Heart right ventricle (tissue), 16 donors: ENCODE results near the gene MLANA. TPM values are rescaled to one million over a fixed set of nuclear protein-coding genes. Genes with fewer than 3 reads are reported as not detected.

Source experiments
- ATAC-seq, 8 donors: fragments of 200-7000 bp; cut with Tn5 transposase; one replicate each; pipeline ENCODE4 v1.9.1; 2020; ENCODE audit warnings: mild to moderate bottlenecking in 8 of 8, moderate library complexity in 8 of 8, moderate number of reproducible peaks in 1 of 8
- DNase-seq, 2 donors: peaks; one replicate each; pipeline ENCODE4 v3.0.0-alpha.2; 2020
- H3K27ac ChIP-seq, 10 donors: fragments of 200-600 bp; sonication (generic) in 2 of 10; one replicate each; pipeline versions ENCODE4 v1.5.0 to v1.8.0; 2020 to 2022; ENCODE audit warnings: mild to moderate bottlenecking in 3 of 10
- H3K27me3 ChIP-seq, 7 donors: fragments of 200-600 bp; one replicate each; pipeline ENCODE4 v1.8.0; 2021 to 2022; ENCODE audit warnings: mild to moderate bottlenecking in 2 of 7
- H3K36me3 ChIP-seq, 9 donors: fragments of 200-600 bp; sonication (generic) in 1 of 9; one replicate each; pipeline versions ENCODE4 v1.5.0 to v1.8.0; 2020 to 2022; ENCODE audit warnings: mild to moderate bottlenecking in 2 of 9
- H3K4me1 ChIP-seq, 9 donors: fragments of 200-600 bp; sonication (generic) in 1 of 9; one replicate each; pipeline versions ENCODE4 v1.5.0 to v1.8.0; 2020 to 2022; ENCODE audit warnings: mild to moderate bottlenecking in 4 of 9
- H3K4me3 ChIP-seq, 10 donors: fragments of 200-600 bp; sonication (generic) in 2 of 10; one replicate each; pipeline versions ENCODE4 v1.5.0 to v1.8.0; 2020 to 2022; ENCODE audit warnings: mild to moderate bottlenecking in 7 of 10, moderate library complexity in 2 of 10
- H3K9me3 ChIP-seq, 11 donors: fragments of 200-600 bp in 10 of 11; sonication (generic) in 2 of 11; one replicate each; pipeline versions ENCODE4 v1.5.0 to v1.8.0; 2013 to 2022; ENCODE audit warnings: mild to moderate bottlenecking in 2 of 11, control low read depth in 1 of 11, moderate library complexity in 1 of 11
- WGBS, 2 donors: extraction: QIAGEN DNeasy Blood & Tissue Kit; methylation state at CpG; one replicate each; pipeline ENCODE4 v1.1.7; 2013; ENCODE audit warnings: inconsistent platforms in 1 of 2; 5-methylcytosine and 5-hydroxymethylcytosine counted together
- intact Hi-C, 10 donors: fragments of 100-400 bp; cut with DNase I; formaldehyde crosslinking; loops; one replicate each; pipeline versions ENCODE4 v1.11.1 to v1.14.2; 2022
- polyA plus RNA-seq, 2 donors: library from polyadenylated mRNA; stranded (reverse); fragments of 200-250 nt; gene quantifications; one replicate each; pipeline ENCODE4 v1.2.3, GENCODE V29; 2013
- total RNA-seq, 10 donors: library from RNA; stranded (reverse); fragmentation: NEBNext Ultra II Directional in 3 of 10; extraction: Animal tissue kit (Norgen Biotek cat#: 25700) in 3 of 10; gene quantifications; one replicate each; pipeline versions ENCODE4 v1.2.1 to v1.2.4, GENCODE V29; 2021 to 2023
- TF ChIP-seq, protein P1 (sequence below), 9 donors: fragments of 200-600 bp; sonication (generic) in 2 of 9; IDR thresholded peaks; one replicate each; pipeline versions ENCODE4 v1.5.0 to v1.8.0; 2021 to 2022; ENCODE audit warnings: antibody characterized with exemption in 9 of 9, mild to moderate bottlenecking in 5 of 9, moderate library complexity in 1 of 9
- donor health status: Arrhythmogenic right ventricular cardiomyopathy.
- donor health status: ischemic (EF 13 %, LVEDD 7.1; RV severe dilation, severe dysfunction).
- donor health status: healthy with polysubstance abuse.
- donor health status: DM: no; HTN: yes; CAD: no.
- donor health status: DM: no; HTN: no; CAD: no.
- donor health status: ischemic (EF 25% LVEDD 6.9; RV normal size, moderate dysfunction).
- donor health status: ischemic (EF 25% LVEDD 5.7; RV mildly dilated, moderate dysfunction).
- donor health status: healthy.
- donor health status: DM: yes; HTN: yes; CAD: no.
- donor health status: Ischemic cardiomyopathy.
- donor health status: ischemic (EF 35%, LVEDD 5.7; RV mildly dilated, moderate dysfunction).
- donor health status: nonischemic (EF 11% LVEDD 7.7; RV severe dilation, severe dysfunction).
- donor health status: DM: yes; HTN: yes; CAD: no.
- donor health status: PGD.
- donor health status: ischemic (EF 29% LVEDD 5.4; RV normal size, mild dysfunction).
- donor health status: nonischemic (EF 23%, LVEDD 6.1; RV moderate dilation, normal function).

The MLANA gene
- total and polyA plus RNA-seq, 12 donors = not detected

DNA sequence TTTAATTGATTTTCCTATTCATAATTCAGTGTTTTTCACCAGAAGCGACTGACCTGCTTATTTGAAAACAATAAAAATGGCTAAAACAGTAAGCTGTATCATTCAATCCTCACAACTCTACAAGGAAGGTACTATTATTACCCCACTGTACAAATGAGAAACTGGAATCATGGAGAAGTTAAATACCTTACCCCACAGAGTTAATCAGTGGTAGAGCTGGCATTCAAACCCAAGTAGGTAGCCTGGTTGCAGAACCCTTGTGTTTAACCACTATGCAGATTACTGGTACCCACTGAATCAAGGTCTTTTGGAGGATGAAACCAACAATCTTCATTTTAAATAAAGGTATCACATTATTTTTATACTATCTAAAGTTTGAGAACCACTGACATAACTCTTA, 59.6 kb downstream of the MLANA start:
- Histone ChIP-seq H3K27ac (no peak overlapping the region), H3K9me3 (no peaks in the 10 kb centered on the region), H3K36me3 (peaks cover 0 to 6% (median 0%) of the 10 kb centered on the region in 9 donors), H3K4me1 (peaks cover 0 to 37% (median 22%) of the 10 kb centered on the region in 9 donors), H3K4me3 (no peak overlapping the region), H3K27me3 (no peaks in the 10 kb centered on the region)
- ATAC-seq (no peak), DNase-seq (no peak)
- WGBS, 2 donors = 96 to 98% methylated on average over 1 of the region's 1 CpG
- TF ChIP-seq, protein P1, sequence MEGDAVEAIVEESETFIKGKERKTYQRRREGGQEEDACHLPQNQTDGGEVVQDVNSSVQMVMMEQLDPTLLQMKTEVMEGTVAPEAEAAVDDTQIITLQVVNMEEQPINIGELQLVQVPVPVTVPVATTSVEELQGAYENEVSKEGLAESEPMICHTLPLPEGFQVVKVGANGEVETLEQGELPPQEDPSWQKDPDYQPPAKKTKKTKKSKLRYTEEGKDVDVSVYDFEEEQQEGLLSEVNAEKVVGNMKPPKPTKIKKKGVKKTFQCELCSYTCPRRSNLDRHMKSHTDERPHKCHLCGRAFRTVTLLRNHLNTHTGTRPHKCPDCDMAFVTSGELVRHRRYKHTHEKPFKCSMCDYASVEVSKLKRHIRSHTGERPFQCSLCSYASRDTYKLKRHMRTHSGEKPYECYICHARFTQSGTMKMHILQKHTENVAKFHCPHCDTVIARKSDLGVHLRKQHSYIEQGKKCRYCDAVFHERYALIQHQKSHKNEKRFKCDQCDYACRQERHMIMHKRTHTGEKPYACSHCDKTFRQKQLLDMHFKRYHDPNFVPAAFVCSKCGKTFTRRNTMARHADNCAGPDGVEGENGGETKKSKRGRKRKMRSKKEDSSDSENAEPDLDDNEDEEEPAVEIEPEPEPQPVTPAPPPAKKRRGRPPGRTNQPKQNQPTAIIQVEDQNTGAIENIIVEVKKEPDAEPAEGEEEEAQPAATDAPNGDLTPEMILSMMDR (IDR thresholded peaks at IDR 0.05) = no peak
- intact Hi-C loops = loop anchor here in 1 of 10 donors (10.0 kb wide), 1 partner anchor 55 kb away; a partner anchor contains a TSS

DNA sequence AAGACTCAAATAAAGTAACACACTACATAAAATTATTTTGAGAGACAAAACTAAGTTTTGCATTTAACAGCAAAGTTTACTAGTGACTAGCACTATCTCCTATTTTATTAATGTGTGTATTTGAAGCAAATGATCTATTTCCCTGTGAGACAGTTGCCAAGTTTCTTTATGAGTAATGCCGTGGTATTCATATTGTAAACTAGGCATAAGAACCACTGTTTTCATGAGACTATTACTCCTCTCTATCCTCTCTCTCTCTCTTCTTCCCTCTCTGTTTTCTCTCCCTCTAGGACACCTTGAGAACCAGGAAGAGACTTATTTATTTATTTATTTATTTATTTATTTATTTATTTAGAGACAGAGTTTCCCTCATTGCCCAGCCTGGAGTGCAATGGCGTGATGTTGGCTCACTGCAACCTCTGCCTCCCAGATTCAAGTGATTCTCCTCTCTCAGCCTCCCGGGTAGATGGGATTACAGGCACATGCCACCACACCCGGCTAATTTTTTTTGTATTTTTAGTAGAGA, 61.1 kb downstream of the MLANA start:
- Histone ChIP-seq H3K27ac (no peak overlapping the region), H3K36me3 (peaks cover 0 to 6% (median 0%) of the 10 kb centered on the region in 9 donors), H3K4me3 (no peak overlapping the region), H3K4me1 (peaks cover 0 to 37% (median 22%) of the 10 kb centered on the region in 9 donors), H3K27me3 (no peaks in the 10 kb centered on the region), H3K9me3 (no peaks in the 10 kb centered on the region)
- ATAC-seq (no peak), DNase-seq (no peak)
- intact Hi-C loops = loop anchor here in 1 of 10 donors (10.0 kb wide), 1 partner anchor 53 kb away; a partner anchor contains a TSS
- TF ChIP-seq, protein P1 (IDR thresholded peaks at IDR 0.05) = no peak
- 88 to 94% methylated on average over 4 of the region's 4 CpGs for whole genome bisulfite sequencing, 2 donors

DNA sequence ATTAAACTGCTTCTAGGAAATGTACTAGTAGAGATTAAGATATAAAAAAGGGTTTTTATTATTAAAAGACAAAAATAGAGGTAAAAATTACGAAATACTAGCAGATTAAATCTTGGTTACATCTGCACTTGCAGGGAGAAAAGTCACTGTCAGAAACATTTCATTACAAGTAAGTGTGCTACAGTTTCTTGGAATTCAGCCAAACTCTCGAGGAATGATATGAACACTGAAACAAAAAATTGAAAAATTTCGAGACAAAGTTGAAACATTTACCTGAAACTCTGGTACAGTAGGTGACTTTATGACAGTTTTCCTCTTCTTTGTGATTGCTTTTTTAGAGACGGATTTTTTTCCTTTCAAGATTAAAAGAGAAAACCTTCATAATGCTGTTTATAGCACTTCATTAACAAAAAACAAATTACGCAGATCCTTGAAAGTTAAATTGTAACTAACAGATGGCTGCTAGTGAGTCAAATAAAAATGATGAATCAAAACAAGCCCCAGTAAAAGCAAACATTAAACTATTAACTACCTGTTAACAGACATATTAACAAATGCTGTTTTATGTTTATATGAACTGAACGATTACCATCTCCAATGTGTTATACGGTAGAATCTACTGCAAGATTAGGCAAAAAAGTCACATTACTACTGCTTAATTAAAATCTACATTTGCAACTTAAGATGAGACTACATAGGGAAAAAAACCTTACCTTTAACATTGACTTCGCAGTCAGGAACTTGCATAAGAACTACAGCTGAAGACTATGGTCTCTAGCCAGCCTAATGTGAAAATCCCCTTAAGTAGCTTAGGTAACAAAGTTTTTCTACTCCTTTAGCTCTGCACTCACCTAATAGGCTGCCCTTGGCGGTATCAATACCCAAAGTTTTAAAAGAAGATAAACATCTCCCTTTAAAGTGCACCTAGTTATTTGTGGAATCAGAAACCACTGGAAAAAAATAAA, 63.3 kb downstream of the MLANA start:
- H3K4me3 ChIP-seq = no peak overlapping the region
- peaks cover 0 to 15% (median 9%) of the 10 kb centered on the region in 9 donors for H3K4me1 ChIP-seq
- H3K9me3 ChIP-seq = no peaks in the 10 kb centered on the region
- WGBS, 2 donors = 71 to 75% methylated on average over 9 of the region's 9 CpGs
- H3K27ac ChIP-seq = no peak overlapping the region
- intact Hi-C loops = loop anchor here in 1 of 10 donors (10.0 kb wide), 1 partner anchor 51 kb away; a partner anchor contains a TSS
- ATAC-seq = no peak
- peaks cover 0 to 12% (median 0%) of the 10 kb centered on the region in 9 donors for H3K36me3 ChIP-seq
- TF ChIP-seq, protein P1 (IDR thresholded peaks at IDR 0.05) = no peak
- no peaks in the 10 kb centered on the region for H3K27me3 ChIP-seq
- no peak for DNase-seq

DNA sequence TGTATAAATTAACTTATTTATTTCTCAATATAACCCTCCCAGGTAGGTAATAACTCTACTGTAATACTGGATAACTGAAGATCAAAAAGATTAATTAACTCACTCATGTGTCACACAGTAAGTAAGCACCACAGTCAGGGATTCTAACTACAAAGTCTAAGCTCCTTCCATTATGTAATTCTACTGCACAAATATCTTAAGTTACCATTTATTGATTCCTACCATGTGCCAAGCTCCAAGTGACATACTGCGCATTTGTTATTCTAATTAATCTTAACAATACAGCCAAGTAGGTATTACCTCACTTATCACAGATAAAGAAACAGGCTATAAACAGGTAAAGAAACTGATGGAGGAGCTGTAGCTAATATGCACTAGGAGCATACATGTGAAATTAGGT, 66.5 kb downstream of the MLANA start:
- no peak for DNase-seq
- no peak for ATAC-seq
- WGBS, 2 donors = 95 to 98% methylated on average over 1 of the region's 1 CpG
- Histone ChIP-seq H3K36me3 (peaks cover 0 to 13% (median 0%) of the 10 kb centered on the region in 9 donors), H3K9me3 (no peaks in the 10 kb centered on the region), H3K27ac (no peak overlapping the region), H3K4me1 (peaks cover 0 to 6% (median 0%) of the 10 kb centered on the region in 9 donors), H3K4me3 (no peak overlapping the region), H3K27me3 (no peaks in the 10 kb centered on the region)
- intact Hi-C loops = loop anchor here in 1 of 10 donors (10.0 kb wide), 1 partner anchor 48 kb away; a partner anchor contains a TSS
- TF ChIP-seq, protein P1 (IDR thresholded peaks at IDR 0.05) = no peak
